Measurements from ENCODE around the gene TUBA4A. TPM values are rescaled to one million over a fixed set of nuclear protein-coding genes. Genes with fewer than 3 reads are reported as not detected.

TUBA4A gene
- total and polyA plus RNA-seq, 2 of the 8 experiments (the other 6 are each of a cell fraction or from before 2014, with no cell fraction given) = 67.3 to 172 TPM

GRCh38 chr2:219218732-219219701, 34.7 kb downstream of the TUBA4A start, which contains the start of gene ABCB6 (continued):
- TF ChIP-seq HDAC2 (IDR thresholded peaks at IDR 0.05; ENCODE audit: borderline replicate concordance in 1 of 2, low read depth in 2 of 2, low read length in 2 of 2) = no peak; a peak in 1 of 4 replicates
- TF ChIP-seq EZH2 (IDR thresholded peaks at IDR 0.05; ENCODE audit: low read depth, low read length, severe bottlenecking) = no peak
- peak; percentile 83 for TF ChIP-seq POLR2AphosphoS5 (IDR thresholded peaks at IDR 0.05; ENCODE audit: low read depth, low read length)
- TF ChIP-seq POLR2A (IDR thresholded peaks at IDR 0.05; ENCODE audit: control extremely low read depth in 1 of 2, low read depth in 2 of 2, low read length in 2 of 2) = peak in 1 of 2 experiments; percentile 93; a peak in 2 of 3 replicates
- peak in 1 of 3 experiments; percentile 2; a peak in 2 of 4 replicates for TF ChIP-seq CTCF (IDR thresholded peaks at IDR 0.05; ENCODE audit: control extremely low read depth in 1 of 3, insufficient read depth in 1 of 3, low read depth in 1 of 3, low read length in 3 of 3)
- TF ChIP-seq PHF8 (conservative IDR thresholded peaks at IDR 0.05; ENCODE audit: low read depth, low read length) = peak; percentile 86
- TF ChIP-seq NANOG (IDR thresholded peaks at IDR 0.05; ENCODE audit: insufficient read depth, low read depth, low read length, poor library complexity, severe bottlenecking) = peak; percentile 2
- TF ChIP-seq BACH1 (IDR thresholded peaks at IDR 0.05; ENCODE audit: low read length) = peak; percentile 47; the same call in 1 of the 2 replicates
- TF ChIP-seq TAF7 (optimal IDR thresholded peaks at IDR 0.05; ENCODE audit: borderline replicate concordance, low read depth, low read length) = peak; percentile 49
- peak; percentile 79; the same call in 1 of the 2 replicates for TF ChIP-seq SP4 (IDR thresholded peaks at IDR 0.05; ENCODE audit: low read length)
- TF ChIP-seq GTF2F1 (IDR thresholded peaks at IDR 0.05; ENCODE audit: borderline replicate concordance, low read depth, low read length) = 0 out of 2 replicates have a peak, but pooled peaks have one; percentile 66
- no peak for TF ChIP-seq SRF (IDR thresholded peaks at IDR 0.05; ENCODE audit: low read depth, low read length)
- peak; percentile 60 for TF ChIP-seq ASH2L (IDR thresholded peaks at IDR 0.05; ENCODE audit: low read length)
- TF ChIP-seq KDM5A (IDR thresholded peaks at IDR 0.05; ENCODE audit: low read length) = no peak
- no peak for TF ChIP-seq SAP30 (IDR thresholded peaks at IDR 0.05; ENCODE audit: insufficient read depth, insufficient replicate concordance, low read length)
- TF ChIP-seq SUZ12 (IDR thresholded peaks at IDR 0.05; ENCODE audit: low read length) = no peak; the same call in 1 of the 2 replicates
- TF ChIP-seq RBBP5 (IDR thresholded peaks at IDR 0.05; ENCODE audit: borderline replicate concordance, low read depth, low read length) = 0 out of 2 replicates have a peak, but pooled peaks have one; percentile 43
- no peak for TF ChIP-seq CTBP2 (IDR thresholded peaks at IDR 0.05; ENCODE audit: borderline replicate concordance, insufficient read depth, insufficient read length, low read length)
- no peak for TF ChIP-seq JUN (IDR thresholded peaks at IDR 0.05; ENCODE audit: low read depth, low read length)

Data from H1 (cell line).